ENCODE data around the gene FBL. TPM values are rescaled to one million over a fixed set of nuclear protein-coding genes. Genes with fewer than 3 reads are reported as not detected.

Gene FBL
- total RNA-seq, 4 donors from 2014 or later = 80.9 to 118 (median 91.1) TPM

- WGBS, 2 donors = 0% methylated on average over 10 to 38 of the region's 59 CpGs
- intact Hi-C loops (cut with DNase I) = no loop called here
Measured at GRCh38 chr19:39833464-39834286, 12.5 kb downstream of the FBL start, which contains the start of gene DYRK1B. DYRK1B (minus strand) TSS chr19:39834162; CDS start chr19:39831867, 2,295 bp downstream.

GRCh38 chr19:39833160-39833463, 13.1 kb downstream of the FBL start:
- H3K4me3 ChIP-seq (replicated peaks in 1 of 3) = peak overlapping the region; percentile 75 to 93 (median 85)
- H3K27me3 ChIP-seq = no peaks in the 10 kb centered on the region
- peak overlapping the region; percentile 66 to 85 (median 80) for H3K27ac ChIP-seq
- H3K4me1 ChIP-seq = peaks cover 10 to 24% of the 10 kb centered on the region in 2 donors
- TF ChIP-seq POLR2A (IDR thresholded peaks at IDR 0.05) (no peak), CTCF (IDR thresholded peaks at IDR 0.05) (no peak)
- H3K9me3 ChIP-seq = no peaks in the 10 kb centered on the region
- WGBS, 2 donors = 2 to 5% methylated on average over 8 to 11 of the region's 24 CpGs
- peaks cover 53 to 57% of the 10 kb centered on the region in 2 donors for H3K36me3 ChIP-seq
- intact Hi-C loops (cut with DNase I) = no loop called here
- no peak for DNase-seq

More at GRCh38 chr19:39833464-39834286, 12.5 kb downstream of the FBL start, which contains the start of gene DYRK1B:
- H3K36me3 ChIP-seq = peaks cover 51 to 53% of the 10 kb centered on the region in 2 donors
- peak within 1 kb of the TSS; percentile 80 to 85 (median 82) for H3K27ac ChIP-seq
- no peak for TF ChIP-seq CTCF (IDR thresholded peaks at IDR 0.05)
- TF ChIP-seq POLR2A (IDR thresholded peaks at IDR 0.05) = peak in 1 of 2 donors; percentile 70
- DNase-seq = peak; percentile 99
- H3K4me3 ChIP-seq (replicated peaks in 1 of 3) = peak within 1 kb of the TSS; percentile 75 to 93 (median 85)
- no peaks in the 10 kb centered on the region for H3K27me3 ChIP-seq
- peaks cover 10 to 24% of the 10 kb centered on the region in 2 donors for H3K4me1 ChIP-seq
- H3K9me3 ChIP-seq = no peaks in the 10 kb centered on the region

GRCh38 chr19:39832341-39833083, 13.7 kb downstream of the FBL start:
- H3K36me3 ChIP-seq = peaks cover 57 to 58% of the 10 kb centered on the region in 2 donors
- peak overlapping the region in 1 of 3 donors; percentile 93 for H3K4me3 ChIP-seq (replicated peaks in 1 of 3)
- no peak for DNase-seq
- H3K4me1 ChIP-seq = peaks cover 10 to 24% of the 10 kb centered on the region in 2 donors
- H3K27ac ChIP-seq = peak overlapping the region in 2 of 3 donors; percentile 66 to 80
- intact Hi-C loops (cut with DNase I) = no loop called here
- TF ChIP-seq CTCF (IDR thresholded peaks at IDR 0.05) = no peak
- no peak for TF ChIP-seq POLR2A (IDR thresholded peaks at IDR 0.05)
- H3K27me3 ChIP-seq = no peaks in the 10 kb centered on the region
- WGBS, 2 donors = 68 to 75% methylated on average over 5 of the region's 5 CpGs
- H3K9me3 ChIP-seq = no peaks in the 10 kb centered on the region

GRCh38 chr19:39831679-39832078, 14.5 kb downstream of the FBL start:
- no peak overlapping the region for H3K27ac ChIP-seq
- intact Hi-C loops (cut with DNase I) = no loop called here
- H3K27me3 ChIP-seq = no peaks in the 10 kb centered on the region
- peaks cover 10 to 24% of the 10 kb centered on the region in 2 donors for H3K4me1 ChIP-seq
- H3K4me3 ChIP-seq (replicated peaks in 1 of 3) = no peak overlapping the region
- no peak for DNase-seq
- 91% methylated on average over 16 of the region's 16 CpGs for WGBS, 2 donors
- H3K9me3 ChIP-seq = no peaks in the 10 kb centered on the region
- peaks cover 58 to 59% of the 10 kb centered on the region in 2 donors for H3K36me3 ChIP-seq
- TF ChIP-seq CTCF (IDR thresholded peaks at IDR 0.05) (no peak), POLR2A (IDR thresholded peaks at IDR 0.05) (no peak)
